H1 (cell line): ENCODE measurements around the gene NEURL4. TPM values are rescaled to one million over a fixed set of nuclear protein-coding genes. Genes with fewer than 3 reads are reported as not detected.
"Not testable (repeated sequence)": the region's sequence is repeated elsewhere in the genome, so short reads cannot be mapped to it uniquely, and the experiment has no call there.

Experiments used
- CTCF ChIA-PET: fragments of 300-600 bp; sonication (Branson Sonifier 250); formaldehyde crosslinking; loops from one replicate; lab custom pipeline; 2021; ENCODE audit not compliant: partially characterized antibody; lab: Charles Lee
- POLR2A ChIA-PET: fragments of 300-600 bp; sonication (Branson Sonifier 250); formaldehyde crosslinking; loops from one replicate; lab custom pipeline; 2021; ENCODE audit warnings: inconsistent platforms; ENCODE audit not compliant: partially characterized antibody; lab: Charles Lee
- DNase-seq, 2 experiments: peaks; one replicate each; pipeline versions ENCODE4 v3.0.0 to v3.0.0-alpha.2; 2010 to 2022; ENCODE audit warnings: low spot score in 2 of 2, low read depth in 1 of 2, mixed read lengths in 1 of 2
- FAIRE-seq: peaks from 2 replicates; lab custom pipeline; 2011; peaks lifted over from hg19 to GRCh38; lab: Jason Lieb, UNC
- H2AFZ ChIP-seq: 2 replicates; pipeline ENCODE4 v1.8.1; 2012; ENCODE audit warnings: low read length, inconsistent platforms
- H2AK5ac ChIP-seq: 2 replicates; pipeline ENCODE4 v1.6.1; 2013; ENCODE audit warnings: low read depth, low read length
- H2BK120ac ChIP-seq: replicated peaks from 2 replicates; pipeline ENCODE3; 2013; ENCODE audit warnings: low read depth, low read length, inconsistent platforms
- H2BK12ac ChIP-seq: 2 replicates; pipeline ENCODE4 v1.6.1; 2013; ENCODE audit warnings: low read depth, low read length
- H2BK15ac ChIP-seq: 2 replicates; pipeline ENCODE4 v1.6.1; 2013; ENCODE audit warnings: low read length
- H2BK20ac ChIP-seq: 2 replicates; pipeline ENCODE4 v1.6.1; 2013; ENCODE audit warnings: low read length
- H2BK5ac ChIP-seq: 2 replicates; pipeline ENCODE4 v1.6.1; 2013; ENCODE audit warnings: low read depth, low read length
- H3K14ac ChIP-seq: 2 replicates; pipeline ENCODE4 v1.6.1; 2013; ENCODE audit warnings: inconsistent platforms; ENCODE audit not compliant: insufficient read length
- H3K18ac ChIP-seq: 2 replicates; pipeline ENCODE4 v1.6.1; 2013; ENCODE audit warnings: low read length; ENCODE audit errors: extremely low read depth
- H3K23ac ChIP-seq: 2 replicates; pipeline ENCODE4 v1.6.1; 2013; ENCODE audit warnings: inconsistent platforms; ENCODE audit not compliant: insufficient read length
- H3K23me2 ChIP-seq: 2 replicates; pipeline ENCODE4 v1.6.1; 2013; ENCODE audit warnings: low read depth, low read length
- H3K27ac ChIP-seq: 2 replicates; pipeline ENCODE4 v1.6.1; 2011; ENCODE audit warnings: low read depth, low read length, inconsistent platforms
- H3K27me3 ChIP-seq, 4 experiments: replicated peaks in 1 of 4; 1 replicate in 1 of 4; 2 replicates in 3 of 4; pipeline versions ENCODE4 v1.6.1 to v1.8.1; 2011 to 2013; ENCODE audit warnings: low read length in 3 of 4, mild to moderate bottlenecking in 3 of 4, inconsistent platforms in 2 of 4, mixed read lengths in 2 of 4, moderate library complexity in 1 of 4; ENCODE audit not compliant: control insufficient read depth in 3 of 4, insufficient read depth in 3 of 4; ENCODE audit errors: extremely low read depth in 1 of 4
- H3K36me3 ChIP-seq, 4 experiments: 2 replicates each; pipeline versions ENCODE4 v1.6.1 to v1.8.1; 2011 to 2013; ENCODE audit warnings: mild to moderate bottlenecking in 4 of 4, low read length in 3 of 4, moderate library complexity in 2 of 4, control low read depth in 1 of 4, inconsistent platforms in 1 of 4; ENCODE audit not compliant: insufficient read depth in 4 of 4, control insufficient read depth in 2 of 4
- H3K4ac ChIP-seq: replicated peaks from 2 replicates; pipeline ENCODE3; 2013; ENCODE audit warnings: low read length, low read depth, mixed read lengths, inconsistent platforms; ENCODE audit not compliant: insufficient read length
- H3K4me1 ChIP-seq, 4 experiments: replicated peaks in 1 of 4; 1 replicate in 1 of 4; 2 replicates in 3 of 4; pipeline versions ENCODE4 v1.6.1 to v1.8.1; 2011 to 2013; ENCODE audit warnings: low read length in 3 of 4, inconsistent platforms in 2 of 4, mixed read lengths in 1 of 4; ENCODE audit not compliant: insufficient read depth in 4 of 4, control insufficient read depth in 3 of 4
- H3K4me2 ChIP-seq, 2 experiments: 2 replicates each; pipeline versions ENCODE4 v1.6.1 to v1.8.1; 2011 to 2013; ENCODE audit warnings: low read depth in 2 of 2, low read length in 2 of 2, control low read depth in 1 of 2, inconsistent platforms in 1 of 2, mild to moderate bottlenecking in 1 of 2; ENCODE audit not compliant: insufficient read depth in 1 of 2
- H3K4me3 ChIP-seq, 4 experiments: fragments of 200-600, 300-600 bp in 1 of 4; sonication (generic), shearing (Covaris generic), sonication (Bioruptor Twin) in 1 of 4; 2 replicates each; pipeline versions ENCODE4 v1.5.1 to v1.8.1; 2011 to 2016; ENCODE audit warnings: low read length in 4 of 4, low read depth in 3 of 4, control low read depth in 2 of 4, inconsistent platforms in 2 of 4, mild to moderate bottlenecking in 2 of 4, mixed read lengths in 1 of 4, moderate library complexity in 1 of 4; ENCODE audit not compliant: insufficient read depth in 2 of 4; ENCODE audit errors: extremely low read depth in 1 of 4
- H3K56ac ChIP-seq: replicated peaks from 2 replicates; pipeline ENCODE3; 2013; ENCODE audit warnings: low read depth, mild to moderate bottlenecking, mixed read lengths, low read length, inconsistent platforms; ENCODE audit not compliant: insufficient read length
- H3K79me1 ChIP-seq: 2 replicates; pipeline ENCODE4 v1.6.1; 2013; ENCODE audit warnings: low read depth, low read length, control low read depth
- H3K79me2 ChIP-seq, 2 experiments: 2 replicates each; pipeline versions ENCODE4 v1.6.1 to v1.8.1; 2012 to 2013; ENCODE audit warnings: low read length in 2 of 2, mild to moderate bottlenecking in 2 of 2, inconsistent platforms in 1 of 2; ENCODE audit not compliant: insufficient read depth in 2 of 2, control insufficient read depth in 1 of 2
- H3K9ac ChIP-seq, 4 experiments: replicated peaks in 1 of 4; 1 replicate in 1 of 4; 2 replicates in 3 of 4; pipeline versions ENCODE4 v1.6.1 to v1.8.1; 2011 to 2013; ENCODE audit warnings: low read depth in 3 of 4, low read length in 3 of 4, control low read depth in 2 of 4, mild to moderate bottlenecking in 2 of 4, moderate library complexity in 2 of 4, inconsistent platforms in 1 of 4; ENCODE audit errors: extremely low read depth in 1 of 4
- H3K9me3 ChIP-seq, 2 experiments: 2 replicates each; pipeline versions ENCODE4 v1.6.1 to v1.8.1; 2012 to 2013; ENCODE audit warnings: mild to moderate bottlenecking in 2 of 2, moderate library complexity in 2 of 2, control low read depth in 1 of 2, inconsistent platforms in 1 of 2, low read depth in 1 of 2, low read length in 1 of 2, mixed read lengths in 1 of 2; ENCODE audit not compliant: insufficient read depth in 2 of 2
- H4K20me1 ChIP-seq, 2 experiments: replicated peaks in 1 of 2; 2 replicates each; pipeline versions ENCODE3 to v1.8.1; 2011 to 2013; ENCODE audit warnings: inconsistent platforms in 2 of 2, low read length in 2 of 2, mild to moderate bottlenecking in 1 of 2; ENCODE audit not compliant: insufficient read depth in 2 of 2, control insufficient read depth in 1 of 2
- H4K5ac ChIP-seq: 2 replicates; pipeline ENCODE4 v1.6.1; 2013; ENCODE audit warnings: low read length, low read depth, mixed read lengths, inconsistent platforms; ENCODE audit not compliant: insufficient read length
- H4K8ac ChIP-seq: 2 replicates; pipeline ENCODE4 v1.8.0; 2013; ENCODE audit warnings: mild to moderate bottlenecking, moderate library complexity, low read length, inconsistent platforms; ENCODE audit not compliant: insufficient read depth; ENCODE audit errors: extremely low read depth
- H4K91ac ChIP-seq: replicated peaks from 2 replicates; pipeline ENCODE3; 2013; ENCODE audit warnings: low read length, mixed read lengths, inconsistent platforms; ENCODE audit not compliant: insufficient read length
- WGBS, 2 experiments: shearing (Covaris generic) in 1 of 2; methylation state at CpG; one replicate each; pipeline versions ENCODE4 v1.1.6 to v1.1.7; 2013 to 2015; ENCODE audit warnings: low lambda C conversion rate in 2 of 2, mixed read lengths in 2 of 2, inconsistent platforms in 1 of 2, low coverage in 1 of 2, missing lambda C conversion rate in 1 of 2; ENCODE audit not compliant: insufficient replicate concordance in 2 of 2, insufficient coverage in 1 of 2, insufficient read length in 1 of 2; ENCODE audit errors: extremely low coverage in 1 of 2, missing lambda C conversion rate in 1 of 2; 5-methylcytosine and 5-hydroxymethylcytosine counted together
- polyA plus RNA-seq, 7 experiments: library from polyadenylated mRNA; depleted of rRNA in 3 of 7; stranded (reverse) in 5 of 7; unstranded in 2 of 7; fragments of >200 nt in 5 of 7; fragments of 200-250 nt in 2 of 7; gene quantifications; 1 replicate in 5 of 7; 2 replicates in 1 of 7; 4 replicates in 1 of 7; pipeline versions ENCODE4 v1.2.1 to v1.2.3, GENCODE V29; 2011 to 2013; ENCODE audit warnings: missing spikeins in 2 of 7, mixed read lengths in 2 of 7
- total RNA-seq: library from RNA; stranded (reverse); fragmentation: NEBNext Ultra II Directional; extraction: Animal tissue kit (Norgen Biotek cat#: 25700); gene quantifications from 2 replicates; pipeline ENCODE4 v1.2.1, GENCODE V29; 2021

The NEURL4 gene
- total and polyA plus RNA-seq, 2 of the 8 experiments (the other 6 are each of a cell fraction or from before 2014, with no cell fraction given), result 29.6 to 46.8 TPM

DNA sequence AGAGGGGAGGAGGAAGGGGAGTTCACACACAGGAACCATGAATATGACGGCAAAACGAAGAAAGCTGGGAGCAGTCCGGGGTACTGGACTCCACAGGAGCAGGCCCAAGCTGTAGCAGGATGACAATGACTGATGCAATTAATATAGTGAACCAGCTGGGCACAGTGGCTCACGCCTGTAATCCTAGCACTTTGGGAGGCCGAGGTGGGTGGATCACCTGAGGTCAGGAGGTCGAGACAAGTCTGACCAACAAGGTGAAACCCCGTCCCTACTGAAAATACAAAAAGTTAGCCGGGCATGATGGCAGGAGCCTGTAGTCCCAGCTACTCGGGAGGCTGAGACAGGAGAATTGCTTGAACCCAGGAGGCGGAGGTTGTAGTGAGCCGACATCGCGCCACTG, 6.6 kb upstream of the NEURL4 start:
- H3K23ac ChIP-seq, H3K56ac ChIP-seq, H4K20me1 ChIP-seq, H3K36me3 ChIP-seq, H3K14ac ChIP-seq, H2AK5ac ChIP-seq, H3K9me3 ChIP-seq, H3K4ac ChIP-seq, H2AFZ ChIP-seq, H3K27ac ChIP-seq, DNase-seq, H3K79me2 ChIP-seq, H3K27me3 ChIP-seq, H4K5ac ChIP-seq, H3K9ac ChIP-seq, H2BK120ac ChIP-seq, H3K23me2 ChIP-seq, FAIRE-seq, H3K79me1 ChIP-seq: not testable (repeated sequence)
- 0 out of 2 replicates have a peak overlapping the region, but pooled peaks have one; percentile 48 for H2BK20ac ChIP-seq
- H3K18ac ChIP-seq, result peak overlapping the region; percentile 72; the same call in 1 of the 2 replicates
- peak overlapping the region; percentile 55; the same call in 1 of the 2 replicates for H2BK15ac ChIP-seq
- peaks cover 3 to 18% (median 15%) of the 10 kb centered on the region in 4 experiments for H3K4me1 ChIP-seq
- H3K4me3 ChIP-seq, result peak overlapping the region in 1 of 4 experiments; percentile 52; a peak in 1 of 8 replicates
- H4K91ac ChIP-seq, result peak overlapping the region; percentile 44
- peak overlapping the region in 1 of 2 experiments; percentile 82; a peak in 2 of 4 replicates for H3K4me2 ChIP-seq
- 95% methylated on average over 13 of the region's 13 CpGs; no CpG with 5 or more reads in 1 of the 2 experiments for WGBS, 2 experiments
- peak overlapping the region; percentile 82; the same call in 1 of the 2 replicates for H2BK5ac ChIP-seq
- peak overlapping the region; percentile 72; the same call in 1 of the 2 replicates for H2BK12ac ChIP-seq
- H4K8ac ChIP-seq, result peak overlapping the region; percentile 35; the same call in 1 of the 2 replicates
- POLR2A ChIA-PET, result interaction anchor here (1.1 to 6.9 kb wide), 16 partner anchors 9 to 248 kb away, joined by 3 to 93 read pairs (median 5); partner anchors contain the start of genes GPS2, MPDU1, NEURL4 and NLGN2
- CTCF ChIA-PET, result interaction anchor here (1.0 to 6.0 kb wide), 10 partner anchors 9 to 254 kb away, joined by 3 to 82 read pairs (median 8); partner anchors contain the start of genes KCTD11, SOX15 and TMEM95
